Activated B cell treated with CpG ODN at 0.5 μM for 24 hours (primary cell): ENCODE results near the gene SCML2. TPM values are rescaled to one million over a fixed set of nuclear protein-coding genes. Genes with fewer than 3 reads are reported as not detected.
"Not testable (repeated sequence)": the region's sequence is repeated elsewhere in the genome, so short reads cannot be mapped to it uniquely, and the experiment has no call there.

Experiments
- ATAC-seq: fragments of 200-7000 bp; cut with Tn5 transposase; one replicate; pipeline ENCODE4 v1.10.0; 2021; ENCODE audit warnings: low read depth, mild to moderate bottlenecking, moderate library complexity
- CTCF ChIA-PET: fragments of 350-600 bp; sonication (Branson Sonifier 250); formaldehyde crosslinking; loops from one replicate; lab custom pipeline; 2021; ENCODE audit warnings: antibody characterized with exemption; lab: Charles Lee
- POLR2A ChIA-PET: fragments of 350-600 bp; sonication (Branson Sonifier 250); formaldehyde crosslinking; loops from one replicate; lab custom pipeline; 2021; ENCODE audit warnings: antibody characterized with exemption; lab: Charles Lee
- DNase-seq: peaks from one replicate; pipeline ENCODE4 v3.0.0; 2022
- H3K27ac Mint-ChIP-seq: one replicate; pipeline ENCODE4 v1.8.0; 2020; ENCODE audit warnings: mixed read lengths
- H3K27me3 Mint-ChIP-seq: one replicate; pipeline ENCODE4 v1.8.0; 2021; ENCODE audit warnings: mixed read lengths
- H3K36me3 Mint-ChIP-seq: one replicate; pipeline ENCODE4 v1.8.0; 2021; ENCODE audit warnings: low read depth, mixed read lengths
- H3K4me1 Mint-ChIP-seq: one replicate; pipeline ENCODE4 v1.8.0; 2021; ENCODE audit warnings: mixed read lengths
- H3K4me3 Mint-ChIP-seq: one replicate; pipeline ENCODE4 v1.8.0; 2020; ENCODE audit warnings: mild to moderate bottlenecking, mixed read lengths
- H3K9me3 Mint-ChIP-seq: one replicate; pipeline ENCODE4 v1.8.0; 2020; ENCODE audit warnings: mixed read lengths
- intact Hi-C: fragments of 100-400 bp; cut with micrococcal nuclease; formaldehyde crosslinking; loops from one replicate; pipeline ENCODE4 v1.15.1; 2024
- total RNA-seq: library from RNA; stranded (reverse); gene quantifications from 2 replicates; pipeline ENCODE4 v1.2.3, GENCODE V29; 2022
- TF ChIP-seq, protein P1 (sequence below): fragments of 200-600 bp; IDR thresholded peaks from one replicate; pipeline ENCODE4 v1.8.0; 2022; ENCODE audit warnings: antibody characterized with exemption, mild to moderate bottlenecking

The SCML2 gene
- total RNA-seq, 1 donor from 2014 or later: 2.1 TPM

DNA sequence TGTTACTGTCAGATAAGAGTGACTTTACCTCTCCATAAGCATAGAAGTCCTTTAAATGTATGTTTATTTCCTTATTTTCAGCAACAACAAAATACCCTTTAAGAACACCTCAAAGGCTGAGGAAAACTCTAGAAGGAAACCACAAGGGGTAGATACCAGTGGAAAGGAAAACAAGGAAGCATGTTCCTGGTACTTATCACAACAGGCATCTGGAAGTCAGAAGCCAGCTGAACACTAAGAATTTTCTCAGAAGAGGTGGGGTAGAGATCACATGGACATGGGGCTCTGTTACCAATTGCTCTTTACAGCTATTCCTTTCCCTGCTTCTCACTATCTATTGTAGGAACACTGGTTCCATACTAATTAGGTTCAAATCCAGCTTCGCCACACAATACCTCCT is 82.3 kb downstream of the SCML2 start:
- TF ChIP-seq, protein P1, sequence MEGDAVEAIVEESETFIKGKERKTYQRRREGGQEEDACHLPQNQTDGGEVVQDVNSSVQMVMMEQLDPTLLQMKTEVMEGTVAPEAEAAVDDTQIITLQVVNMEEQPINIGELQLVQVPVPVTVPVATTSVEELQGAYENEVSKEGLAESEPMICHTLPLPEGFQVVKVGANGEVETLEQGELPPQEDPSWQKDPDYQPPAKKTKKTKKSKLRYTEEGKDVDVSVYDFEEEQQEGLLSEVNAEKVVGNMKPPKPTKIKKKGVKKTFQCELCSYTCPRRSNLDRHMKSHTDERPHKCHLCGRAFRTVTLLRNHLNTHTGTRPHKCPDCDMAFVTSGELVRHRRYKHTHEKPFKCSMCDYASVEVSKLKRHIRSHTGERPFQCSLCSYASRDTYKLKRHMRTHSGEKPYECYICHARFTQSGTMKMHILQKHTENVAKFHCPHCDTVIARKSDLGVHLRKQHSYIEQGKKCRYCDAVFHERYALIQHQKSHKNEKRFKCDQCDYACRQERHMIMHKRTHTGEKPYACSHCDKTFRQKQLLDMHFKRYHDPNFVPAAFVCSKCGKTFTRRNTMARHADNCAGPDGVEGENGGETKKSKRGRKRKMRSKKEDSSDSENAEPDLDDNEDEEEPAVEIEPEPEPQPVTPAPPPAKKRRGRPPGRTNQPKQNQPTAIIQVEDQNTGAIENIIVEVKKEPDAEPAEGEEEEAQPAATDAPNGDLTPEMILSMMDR: no peak
- peaks cover 2% of the 10 kb centered on the region for H3K36me3 Mint-ChIP-seq
- no peak overlapping the region for H3K4me3 Mint-ChIP-seq
- no peak overlapping the region for H3K27ac Mint-ChIP-seq
- DNase-seq: no peak
- POLR2A ChIA-PET: no interaction called here
- no peak for ATAC-seq
- H3K4me1 Mint-ChIP-seq: no peaks in the 10 kb centered on the region
- H3K27me3 Mint-ChIP-seq: no peaks in the 10 kb centered on the region
- H3K9me3 Mint-ChIP-seq: peaks cover 3% of the 10 kb centered on the region
- intact Hi-C loops: no loop called here
- CTCF ChIA-PET: no interaction called here

DNA sequence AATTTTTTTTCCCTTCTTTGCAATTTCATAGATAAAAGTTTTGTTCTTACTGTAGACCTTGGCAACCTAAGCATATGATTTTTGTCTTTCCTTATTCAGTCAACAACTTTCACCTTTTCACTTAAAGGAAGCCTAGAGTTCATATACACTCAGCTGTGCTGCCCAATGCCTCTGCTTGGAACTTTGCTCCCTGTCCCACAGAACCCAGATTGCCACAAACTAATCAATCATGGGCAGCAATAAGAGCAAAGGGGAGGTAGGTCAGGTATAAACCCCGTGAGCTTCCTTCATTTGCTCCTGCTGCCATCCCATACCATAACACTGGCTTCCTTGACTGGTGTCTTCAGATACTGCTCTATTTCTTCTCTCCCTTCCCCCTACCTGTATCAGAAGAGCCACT is 82.8 kb downstream of the SCML2 start:
- ChIA-PET CTCF (no interaction called here), POLR2A (no interaction called here)
- Mint-ChIP-seq H3K27ac (no peak overlapping the region), H3K9me3 (peaks cover 3% of the 10 kb centered on the region), H3K36me3 (peaks cover 2% of the 10 kb centered on the region), H3K4me1 (no peaks in the 10 kb centered on the region), H3K4me3 (no peak overlapping the region), H3K27me3 (no peaks in the 10 kb centered on the region)
- ATAC-seq: no peak
- TF ChIP-seq, protein P1: no peak
- DNase-seq: no peak
- intact Hi-C loops: no loop called here

DNA sequence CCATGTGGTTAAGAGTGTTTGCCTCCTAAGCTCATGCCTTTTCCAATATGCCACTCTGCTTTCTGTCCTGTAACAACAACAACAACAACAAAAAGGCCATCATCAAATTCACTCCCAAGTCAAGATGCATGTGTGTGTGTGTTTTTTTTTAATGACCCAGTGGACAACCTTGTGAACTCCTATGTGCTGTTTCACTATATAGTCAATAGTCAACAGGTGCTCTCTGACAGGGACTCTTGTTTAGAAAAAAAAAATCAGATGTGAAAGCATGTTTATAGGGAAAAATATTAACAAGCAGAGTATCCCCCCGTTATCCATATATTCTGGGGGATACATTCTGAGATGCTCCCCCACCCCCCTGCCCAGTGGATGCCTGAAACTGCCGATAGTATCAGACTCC is 83.2 kb downstream of the SCML2 start:
- Mint-ChIP-seq H3K27ac (no peak overlapping the region), H3K9me3 (peaks cover 3% of the 10 kb centered on the region), H3K4me3 (no peak overlapping the region), H3K4me1 (no peaks in the 10 kb centered on the region), H3K27me3 (no peaks in the 10 kb centered on the region), H3K36me3 (no peaks in the 10 kb centered on the region)
- ChIA-PET POLR2A (no interaction called here), CTCF (no interaction called here)
- ATAC-seq (no peak), DNase-seq (no peak)
- intact Hi-C loops: no loop called here
- TF ChIP-seq, protein P1: no peak

DNA sequence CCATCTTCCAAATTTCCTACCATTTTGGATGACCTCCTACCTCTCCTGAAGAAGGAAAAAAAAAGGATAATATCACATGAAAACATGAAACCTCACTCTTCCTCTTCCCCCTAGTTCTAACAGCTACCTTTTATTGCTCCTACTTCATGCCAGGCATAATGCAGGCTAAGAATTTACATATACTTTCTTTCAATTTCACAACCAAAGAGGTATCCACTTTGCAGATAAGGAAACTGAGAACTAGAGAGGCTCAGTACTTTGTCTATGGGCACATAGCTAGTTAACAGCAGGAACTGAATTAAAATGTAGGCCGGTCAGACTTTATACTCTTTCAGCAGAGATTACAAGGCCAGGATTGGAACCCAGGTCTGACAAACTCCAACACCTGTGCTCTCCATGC is 99.4 kb downstream of the SCML2 start:
- CTCF ChIA-PET: no interaction called here

DNA sequence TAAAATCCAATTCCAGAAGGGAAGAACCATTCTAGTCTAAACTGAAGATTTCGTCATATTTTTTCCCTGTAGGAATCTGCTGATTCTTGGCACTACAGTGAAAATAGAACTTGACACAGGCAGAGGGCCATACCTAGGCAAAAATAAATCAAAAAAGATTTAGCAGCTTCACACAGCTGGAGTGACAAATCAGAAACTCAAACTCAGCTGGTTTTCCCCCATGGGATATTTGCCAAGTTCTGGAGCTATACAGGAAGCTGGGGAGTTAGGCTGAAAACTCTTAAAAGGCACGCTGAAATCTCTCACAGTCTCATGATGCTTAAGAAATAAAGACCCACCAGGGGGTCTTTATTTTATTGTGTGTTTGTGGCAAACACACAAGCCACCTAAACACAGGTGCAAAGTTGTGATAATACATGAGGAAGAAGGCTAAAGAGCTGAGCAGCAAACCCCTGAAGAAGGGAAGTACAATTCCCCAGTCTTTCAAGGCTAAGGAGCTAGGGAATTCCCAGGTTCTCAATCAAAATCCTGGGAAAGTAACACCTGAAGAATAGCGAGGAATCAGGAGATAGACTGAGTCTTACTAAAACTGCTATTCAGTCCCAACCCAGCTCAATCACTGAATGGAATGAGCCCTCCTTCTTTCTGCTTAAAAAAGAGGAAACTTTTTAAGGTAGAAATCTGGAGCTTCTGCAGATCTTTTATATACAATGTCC is 101.7 kb downstream of the SCML2 start:
- intact Hi-C loops: no loop called here
- DNase-seq: no peak
- Mint-ChIP-seq H3K27me3 (no peaks in the 10 kb centered on the region), H3K4me3 (no peak overlapping the region), H3K4me1 (no peaks in the 10 kb centered on the region), H3K9me3 (no peaks in the 10 kb centered on the region), H3K36me3 (peaks cover 8% of the 10 kb centered on the region), H3K27ac (no peak overlapping the region)
- ATAC-seq: no peak
- ChIA-PET POLR2A (no interaction called here), CTCF (no interaction called here)
- TF ChIP-seq, protein P1: no peak

More for the DNA sequence above, 99.4 kb downstream of the SCML2 start:
- peaks cover 4% of the 10 kb centered on the region for H3K36me3 Mint-ChIP-seq
- no peaks in the 10 kb centered on the region for H3K9me3 Mint-ChIP-seq
- POLR2A ChIA-PET: no interaction called here
- no peaks in the 10 kb centered on the region for H3K4me1 Mint-ChIP-seq
- no peak overlapping the region for H3K27ac Mint-ChIP-seq
- intact Hi-C loops: no loop called here
- TF ChIP-seq, protein P1: no peak
- DNase-seq: no peak
- no peaks in the 10 kb centered on the region for H3K27me3 Mint-ChIP-seq
- H3K4me3 Mint-ChIP-seq: no peak overlapping the region
- ATAC-seq: no peak

DNA sequence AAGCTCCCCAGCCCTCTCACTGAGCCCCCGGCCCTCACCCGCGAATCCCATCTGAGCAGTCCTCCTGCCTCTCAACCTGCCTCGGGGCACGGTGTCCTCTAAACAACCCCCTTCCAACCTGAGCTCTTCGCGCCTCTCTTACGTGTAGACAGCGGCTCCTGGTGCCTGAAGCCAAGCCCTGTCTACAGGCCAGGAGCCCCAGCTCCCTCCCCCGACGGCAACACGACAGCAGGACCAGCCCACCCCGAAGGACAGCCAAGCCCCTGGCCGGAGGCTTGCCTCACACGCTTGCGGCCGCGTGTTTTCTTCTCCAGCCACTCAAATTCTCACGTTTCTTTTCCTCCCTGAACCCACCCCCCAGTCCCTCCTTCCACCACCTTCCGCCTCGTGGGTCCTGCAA is 124.8 kb downstream of the SCML2 start:
- H3K27ac Mint-ChIP-seq, ATAC-seq, H3K4me1 Mint-ChIP-seq, intact Hi-C loops, H3K36me3 Mint-ChIP-seq, DNase-seq, POLR2A ChIA-PET, H3K4me3 Mint-ChIP-seq, H3K27me3 Mint-ChIP-seq, H3K9me3 Mint-ChIP-seq, CTCF ChIA-PET: not testable (repeated sequence)
